Lower leg skin (tissue), 4 donors: ENCODE measurements around the gene POLH. TPM values are rescaled to one million over a fixed set of nuclear protein-coding genes. Genes with fewer than 3 reads are reported as not detected.
"Not testable (repeated sequence)": the region's sequence is repeated elsewhere in the genome, so short reads cannot be mapped to it uniquely, and the experiment has no call there.

Source experiments
- DNase-seq, 2 donors: peaks; one replicate each; pipeline ENCODE4 v3.0.0-alpha.2; 2019; ENCODE audit warnings: low spot score in 2 of 2
- H3K4me3 ChIP-seq: fragments of 200-600 bp; sonication (generic); 2 replicates; pipeline ENCODE4 v1.5.1; 2017; ENCODE audit warnings: mild to moderate bottlenecking, low read depth; ENCODE audit not compliant: poor library complexity, severe bottlenecking
- CTCF ChIP-seq, 3 donors: fragments of 450-650 bp; IDR thresholded peaks; one replicate each; pipeline ENCODE4 v1.5.1; 2016; ENCODE audit warnings: antibody characterized with exemption in 3 of 3, mild to moderate bottlenecking in 3 of 3, moderate library complexity in 2 of 3
- POLR2A ChIP-seq, 2 donors: fragments of 450-650 bp; IDR thresholded peaks; one replicate each; pipeline ENCODE4 v1.6.1; 2016 to 2017; ENCODE audit warnings: antibody characterized with exemption in 2 of 2, mild to moderate bottlenecking in 1 of 2, moderate library complexity in 1 of 2
- WGBS, 2 donors: methylation state at CpG; one replicate each; pipeline ENCODE4 v1.1.5; 2018; 5-methylcytosine and 5-hydroxymethylcytosine counted together
- intact Hi-C: fragments of 100-400 bp; cut with DNase I; formaldehyde crosslinking; loops from one replicate; pipeline ENCODE4 v1.15.0; 2023; ENCODE audit warnings: low total_unique reads
- total RNA-seq, 4 donors: library from RNA; depleted of rRNA; stranded (reverse); fragments of >200 nt; gene quantifications; one replicate each; pipeline ENCODE4 v1.1.0, GENCODE V29; 2016

POLH gene
- total RNA-seq, result 10 to 100 TPM; 13.0 to 28.2 (median 15.7) TPM

- intact Hi-C loops, result no loop called here
- H3K4me3 ChIP-seq, result peak within 1 kb of the TSS; percentile 81
- TF ChIP-seq POLR2A (IDR thresholded peaks at IDR 0.05) (peak in 1 of 2 donors; percentile 25), CTCF (IDR thresholded peaks at IDR 0.05) (no peak)
- WGBS, 2 donors, result 0 to 1% methylated on average over 22 to 50 of the region's 76 CpGs
- peak; percentile 87 to 97 for DNase-seq
Measured at GRCh38 chr6:43575772-43576551, at the start of gene POLH, which contains the start of gene XPO5. Gene POLH (plus strand): TSS chr6:43576185. CDS start chr6:43582320, 6,135 bp downstream. Gene XPO5 (minus strand): TSS chr6:43576038. CDS start chr6:43575864, 174 bp downstream.

GRCh38 chr6:43532201-43532600 is 43.8 kb upstream of the POLH start:
- no peak for DNase-seq
- intact Hi-C loops, result no loop called here
- TF ChIP-seq POLR2A (IDR thresholded peaks at IDR 0.05) (no peak), CTCF (IDR thresholded peaks at IDR 0.05) (no peak)
- WGBS, 2 donors, result 92 to 96% methylated on average over 1 of the region's 1 CpG
- no peak overlapping the region for H3K4me3 ChIP-seq

GRCh38 chr6:43538986-43539385 is 37.0 kb upstream of the POLH start:
- H3K4me3 ChIP-seq, DNase-seq, intact Hi-C loops: not testable (repeated sequence)
- 92 to 98% methylated on average over 14 to 15 of the region's 17 CpGs for WGBS, 2 donors

GRCh38 chr6:43539409-43539808 is 36.6 kb upstream of the POLH start:
- DNase-seq, H3K4me3 ChIP-seq, intact Hi-C loops: not testable (repeated sequence)
- WGBS, 2 donors, result 97 to 98% methylated on average over 20 of the region's 20 CpGs

GRCh38 chr6:43540507-43540906 is 35.5 kb upstream of the POLH start:
- DNase-seq, result no peak
- TF ChIP-seq POLR2A (IDR thresholded peaks at IDR 0.05) (no peak), CTCF (IDR thresholded peaks at IDR 0.05) (no peak)
- WGBS, 2 donors, result 95% methylated on average over 5 of the region's 5 CpGs

GRCh38 chr6:43541774-43542471 is 34.1 kb upstream of the POLH start:
- intact Hi-C loops, result no loop called here

More at GRCh38 chr6:43540507-43540906, 35.5 kb upstream of the POLH start:
- intact Hi-C loops, result no loop called here
- H3K4me3 ChIP-seq, result no peak overlapping the region

More at GRCh38 chr6:43541774-43542471, 34.1 kb upstream of the POLH start:
- no peak overlapping the region for H3K4me3 ChIP-seq
- DNase-seq, result no peak
- 97 to 98% methylated on average over 8 of the region's 8 CpGs for WGBS, 2 donors
- TF ChIP-seq CTCF (IDR thresholded peaks at IDR 0.05) (no peak), POLR2A (IDR thresholded peaks at IDR 0.05) (no peak)
